Measurements from ENCODE around the gene AGO3.

GRCh38 chr1:36080801-36081200, 149.9 kb downstream of the AGO3 start:
- no peak for TF ChIP-seq BRCA1 (CRISPR knock-in tag; IDR thresholded peaks at IDR 0.05)
- no peak for TF ChIP-seq ZNF710 (CRISPR knock-in tag; IDR thresholded peaks at IDR 0.05; ENCODE audit: borderline replicate concordance)
- TF ChIP-seq, protein P1, sequence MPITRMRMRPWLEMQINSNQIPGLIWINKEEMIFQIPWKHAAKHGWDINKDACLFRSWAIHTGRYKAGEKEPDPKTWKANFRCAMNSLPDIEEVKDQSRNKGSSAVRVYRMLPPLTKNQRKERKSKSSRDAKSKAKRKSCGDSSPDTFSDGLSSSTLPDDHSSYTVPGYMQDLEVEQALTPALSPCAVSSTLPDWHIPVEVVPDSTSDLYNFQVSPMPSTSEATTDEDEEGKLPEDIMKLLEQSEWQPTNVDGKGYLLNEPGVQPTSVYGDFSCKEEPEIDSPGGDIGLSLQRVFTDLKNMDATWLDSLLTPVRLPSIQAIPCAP (CRISPR knock-in tag; IDR thresholded peaks at IDR 0.05; ENCODE audit: low read depth): no peak
- TF ChIP-seq, protein P2, sequence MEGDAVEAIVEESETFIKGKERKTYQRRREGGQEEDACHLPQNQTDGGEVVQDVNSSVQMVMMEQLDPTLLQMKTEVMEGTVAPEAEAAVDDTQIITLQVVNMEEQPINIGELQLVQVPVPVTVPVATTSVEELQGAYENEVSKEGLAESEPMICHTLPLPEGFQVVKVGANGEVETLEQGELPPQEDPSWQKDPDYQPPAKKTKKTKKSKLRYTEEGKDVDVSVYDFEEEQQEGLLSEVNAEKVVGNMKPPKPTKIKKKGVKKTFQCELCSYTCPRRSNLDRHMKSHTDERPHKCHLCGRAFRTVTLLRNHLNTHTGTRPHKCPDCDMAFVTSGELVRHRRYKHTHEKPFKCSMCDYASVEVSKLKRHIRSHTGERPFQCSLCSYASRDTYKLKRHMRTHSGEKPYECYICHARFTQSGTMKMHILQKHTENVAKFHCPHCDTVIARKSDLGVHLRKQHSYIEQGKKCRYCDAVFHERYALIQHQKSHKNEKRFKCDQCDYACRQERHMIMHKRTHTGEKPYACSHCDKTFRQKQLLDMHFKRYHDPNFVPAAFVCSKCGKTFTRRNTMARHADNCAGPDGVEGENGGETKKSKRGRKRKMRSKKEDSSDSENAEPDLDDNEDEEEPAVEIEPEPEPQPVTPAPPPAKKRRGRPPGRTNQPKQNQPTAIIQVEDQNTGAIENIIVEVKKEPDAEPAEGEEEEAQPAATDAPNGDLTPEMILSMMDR (CRISPR knock-in tag; IDR thresholded peaks at IDR 0.05): no peak
- no peak for TF ChIP-seq ZNF274 (CRISPR knock-in tag; IDR thresholded peaks at IDR 0.05)
- TF ChIP-seq REL (CRISPR knock-in tag; conservative IDR thresholded peaks at IDR 0.05): no peak
- TF ChIP-seq ZNF547 (CRISPR knock-in tag; IDR thresholded peaks at IDR 0.05): no peak
